Measurements from ENCODE around the gene GRM1. TPM values are rescaled to one million over a fixed set of nuclear protein-coding genes. Genes with fewer than 3 reads are reported as not detected.

GRM1 gene
- polyA plus RNA-seq, 2 of the 4 experiments (the other 2 are of a cell fraction) = 0.04 TPM; not detected in 1

GRCh38 chr6:146103416-146104072, 74.7 kb downstream of the GRM1 start (continued):
- TF ChIP-seq REST (IDR thresholded peaks at IDR 0.05) (no peak), ATOH8 (CRISPR knock-in tag; IDR thresholded peaks at IDR 0.05; ENCODE audit: low read depth) (no peak), TP53 (CRISPR knock-in tag; IDR thresholded peaks at IDR 0.05) (no peak), MAX (IDR thresholded peaks at IDR 0.05) (no peak), PHF8 (IDR thresholded peaks at IDR 0.05; ENCODE audit: borderline replicate concordance, low read depth) (no peak), BHLHE40 (IDR thresholded peaks at IDR 0.05; ENCODE audit: low read depth, low read length) (no peak)

- Histone ChIP-seq H3K4me3 (no peak overlapping the region), H3K9me3 (no peaks in the 10 kb centered on the region), H3K4me2 (no peak overlapping the region), H3K4me1 (no peaks in the 10 kb centered on the region), H3K27ac (no peak overlapping the region)
- ChIA-PET CTCF (no interaction called here), POLR2A (no interaction called here)
- DNase-seq (ENCODE audit: low read depth in 1 of 2, low spot score in 1 of 2) = no peak
- FAIRE-seq = no peak
- TF ChIP-seq HEYL (CRISPR knock-in tag; IDR thresholded peaks at IDR 0.05) (no peak), RAD21 (conservative IDR thresholded peaks at IDR 0.05 in 1 of 2, IDR thresholded peaks at IDR 0.05 in 1 of 2) (no peak), FOXS1 (CRISPR knock-in tag; IDR thresholded peaks at IDR 0.05) (no peak), ZSCAN20 (CRISPR knock-in tag; IDR thresholded peaks at IDR 0.05) (no peak), ZNF302 (CRISPR knock-in tag; IDR thresholded peaks at IDR 0.05) (no peak), MYC (IDR thresholded peaks at IDR 0.05; ENCODE audit: borderline replicate concordance, low read length) (no peak), ESRRA (IDR thresholded peaks at IDR 0.05; ENCODE audit: borderline replicate concordance, low read length) (no peak), EHF (CRISPR knock-in tag; IDR thresholded peaks at IDR 0.05) (no peak), FOSB (CRISPR knock-in tag; IDR thresholded peaks at IDR 0.05) (no peak), HOXB5 (CRISPR knock-in tag; IDR thresholded peaks at IDR 0.05) (no peak), PHF8 (IDR thresholded peaks at IDR 0.05; ENCODE audit: borderline replicate concordance, low read depth) (no peak), CTCF (IDR thresholded peaks at IDR 0.05) (no peak)
- WGBS (ENCODE audit: missing lambda C conversion rate) = 20% methylated on average over 2 of the region's 2 CpGs
- ATAC-seq = no peak
Observed at GRCh38 chr6:146106532-146106931, 77.7 kb downstream of the GRM1 start.

- CTCF ChIA-PET = no interaction called here
- TF ChIP-seq E2F6 (IDR thresholded peaks at IDR 0.05; ENCODE audit: borderline replicate concordance, low read depth) (no peak), HOXB5 (CRISPR knock-in tag; IDR thresholded peaks at IDR 0.05) (no peak), ELK1 (IDR thresholded peaks at IDR 0.05; ENCODE audit: low read depth, low read length) (no peak), RAD21 (conservative IDR thresholded peaks at IDR 0.05 in 1 of 2, IDR thresholded peaks at IDR 0.05 in 1 of 2) (no peak), CHD4 (IDR thresholded peaks at IDR 0.05; ENCODE audit: borderline replicate concordance) (no peak)
- DNase-seq (ENCODE audit: low read depth in 1 of 2, low spot score in 1 of 2) (no peak), ATAC-seq (no peak), FAIRE-seq (no peak)
- POLR2A ChIA-PET = no interaction called here
- no peak overlapping the region for H3K27ac ChIP-seq
- H3K4me1 ChIP-seq = no peaks in the 10 kb centered on the region
- 6% methylated on average over 1 of the region's 1 CpG for WGBS (ENCODE audit: missing lambda C conversion rate)
- H3K4me2 ChIP-seq = no peak overlapping the region
- H3K4me3 ChIP-seq = no peak overlapping the region
- no peaks in the 10 kb centered on the region for H3K9me3 ChIP-seq
Observed at GRCh38 chr6:146110990-146111389, 82.1 kb downstream of the GRM1 start.

Data from A549 (cell line).